ENCODE data around the gene FBXO28. TPM values are rescaled to one million over a fixed set of nuclear protein-coding genes. Genes with fewer than 3 reads are reported as not detected.

The FBXO28 gene
- total and polyA plus RNA-seq, 2 donors (not counting 3 experiments of a cell fraction or from before 2014, with no cell fraction given), result 8.9 to 32.6 TPM

- dilution Hi-C loops (cut with MboI; ENCODE audit: extremely low pct_ligation_motif_present, low sequenced_read_pairs), result no loop called here
- H3K9me3 ChIP-seq (replicated peaks; ENCODE audit: control insufficient read depth, insufficient read depth, low read length), result no peaks in the 10 kb centered on the region
- no peaks in the 10 kb centered on the region for H3K9me1 ChIP-seq (replicated peaks; ENCODE audit: control insufficient read depth, extremely low read depth, insufficient read depth, low read length)
- TF ChIP-seq POLR2AphosphoS5 (IDR thresholded peaks at IDR 0.05; ENCODE audit: insufficient read depth, low read depth, low read length), result no peak
- no peak for TF ChIP-seq CTCF (IDR thresholded peaks at IDR 0.05; ENCODE audit: extremely low read depth in 1 of 2, insufficient read depth in 1 of 2, low read depth in 1 of 2, low read length in 2 of 2)
- no peak for TF ChIP-seq FOS (IDR thresholded peaks at IDR 0.05; ENCODE audit: borderline replicate concordance, insufficient read depth, low read length)
- TF ChIP-seq POLR2A (IDR thresholded peaks at IDR 0.05; ENCODE audit: low read depth, low read length), result no peak
- TF ChIP-seq MAX (IDR thresholded peaks at IDR 0.05; ENCODE audit: insufficient read depth, insufficient read length), result no peak
- no peak for TF ChIP-seq EZH2 (IDR thresholded peaks at IDR 0.05; ENCODE audit: borderline replicate concordance, low read depth, low read length, severe bottlenecking)
- TF ChIP-seq MYC (IDR thresholded peaks at IDR 0.05; ENCODE audit: low read depth, low read length), result no peak
- TF ChIP-seq JUN (IDR thresholded peaks at IDR 0.05; ENCODE audit: borderline replicate concordance, insufficient read depth, insufficient read length, low read depth), result no peak
- BruUV-seq (replicated peaks), result no TSS peak
- no peaks in the 10 kb centered on the region for H3K4me1 ChIP-seq (ENCODE audit: control insufficient read depth, extremely low read depth, insufficient read depth, low read length)
- H3K4me2 ChIP-seq (ENCODE audit: insufficient read depth, low read length), result no peak overlapping the region
- H4K20me1 ChIP-seq (replicated peaks; ENCODE audit: control insufficient read depth, extremely low read depth, insufficient read depth, low read length), result no peaks in the 10 kb centered on the region
- H3K9ac ChIP-seq (replicated peaks; ENCODE audit: extremely low read depth, insufficient read depth, low read length), result no peak overlapping the region
- POLR2A ChIA-PET, result no interaction called here
- FAIRE-seq (no peak), DNase-seq (ENCODE audit: low read depth, low spot score) (no peak)
- peaks cover 2 to 5% of the 10 kb centered on the region in 2 experiments for H3K36me3 ChIP-seq (ENCODE audit: control insufficient read depth in 2 of 2, extremely low read depth in 1 of 2, insufficient read depth in 2 of 2, low read length in 2 of 2)
- CTCF ChIA-PET, result no interaction called here
- no peak overlapping the region for H3K4me3 ChIP-seq (replicated peaks in 1 of 3; ENCODE audit: insufficient read depth in 1 of 3, low read depth in 1 of 3, low read length in 3 of 3)
- H2AFZ ChIP-seq (ENCODE audit: low read depth, low read length), result no peak overlapping the region
- peaks cover 2% of the 10 kb centered on the region for H3K79me2 ChIP-seq (ENCODE audit: control insufficient read depth, insufficient read depth, low read length)
- H3K27me3 ChIP-seq (ENCODE audit: control insufficient read depth in 2 of 2, insufficient read depth in 2 of 2, low read length in 2 of 2), result no peaks in the 10 kb centered on the region
- intact Hi-C loops (cut with micrococcal nuclease), result no loop called here
- no peak overlapping the region for H3K27ac ChIP-seq (ENCODE audit: insufficient read depth, low read depth, low read length)
Measured at GRCh38 chr1:224196813-224197600, 83.1 kb downstream of the FBXO28 start.

Measured in endothelial cell of umbilical vein (primary cell).